GM12878 (cell line): Measurements from ENCODE around the gene CD70.

Experiments used
- ATF7 ChIP-seq: fragments of 450-650 bp; IDR thresholded peaks from 2 replicates; pipeline ENCODE4 v1.6.1; 2016; ENCODE audit warnings: low read depth, mild to moderate bottlenecking
- BHLHE40 ChIP-seq, 2 experiments: fragments of 450-650 bp in 1 of 2; IDR thresholded peaks; 2 replicates each; pipeline ENCODE4 v1.6.1; 2011 to 2017; ENCODE audit warnings: low read depth in 2 of 2, borderline replicate concordance in 1 of 2, improper control_type of control experiment in 1 of 2, low read length in 1 of 2, mild to moderate bottlenecking in 1 of 2
- ETV6 ChIP-seq, 2 experiments: fragments of 450-650 bp in 1 of 2; IDR thresholded peaks in 1 of 2; conservative IDR thresholded peaks in 1 of 2; 2 replicates each; pipeline ENCODE4 v1.6.1; 2014; ENCODE audit warnings: antibody characterized with exemption in 1 of 2, borderline replicate concordance in 1 of 2, low read depth in 1 of 2, mild to moderate bottlenecking in 1 of 2, moderate library complexity in 1 of 2
- JUNB ChIP-seq: IDR thresholded peaks from 2 replicates; pipeline ENCODE4 v1.6.1; 2016; ENCODE audit warnings: antibody characterized with exemption, mild to moderate bottlenecking
- RAD21 ChIP-seq: IDR thresholded peaks from 2 replicates; pipeline ENCODE4 v1.6.1; 2011; ENCODE audit warnings: mild to moderate bottlenecking, low read depth, low read length, moderate library complexity; ENCODE audit not compliant: insufficient read depth
- SMARCA5 ChIP-seq: fragments of 450-650 bp; IDR thresholded peaks from 2 replicates; pipeline ENCODE4 v1.6.1; 2017; ENCODE audit warnings: mild to moderate bottlenecking
- SP1 ChIP-seq: IDR thresholded peaks from one replicate; pipeline ENCODE4 v1.6.1; 2011; ENCODE audit warnings: low read depth, low read length
- TARDBP ChIP-seq: IDR thresholded peaks from 2 replicates; pipeline ENCODE4 v1.6.1; 2016; ENCODE audit warnings: borderline replicate concordance
- TF ChIP-seq, protein P1 (sequence below): fragments of 450-650 bp; IDR thresholded peaks from 2 replicates; pipeline ENCODE4 v1.6.1; 2017; ENCODE audit warnings: mild to moderate bottlenecking, moderate library complexity
- TF ChIP-seq, protein P2 (sequence below), 3 experiments: IDR thresholded peaks in 2 of 3; conservative IDR thresholded peaks in 1 of 3; 2 replicates each; pipeline ENCODE4 v1.5.1; 2011; ENCODE audit warnings: low read depth in 3 of 3, low read length in 3 of 3, mild to moderate bottlenecking in 3 of 3, control low read depth in 2 of 3, moderate library complexity in 2 of 3, inconsistent platforms in 1 of 3, mixed read lengths in 1 of 3; ENCODE audit not compliant: control insufficient read depth in 2 of 3, insufficient read depth in 1 of 3; ENCODE audit errors: extremely low read depth in 1 of 3
- TF ChIP-seq, protein P3 (sequence below): IDR thresholded peaks from 2 replicates; pipeline ENCODE4 v1.6.1; 2011; ENCODE audit warnings: low read depth, mild to moderate bottlenecking, low read length, moderate library complexity, borderline replicate concordance; ENCODE audit errors: extremely low read depth

DNA sequence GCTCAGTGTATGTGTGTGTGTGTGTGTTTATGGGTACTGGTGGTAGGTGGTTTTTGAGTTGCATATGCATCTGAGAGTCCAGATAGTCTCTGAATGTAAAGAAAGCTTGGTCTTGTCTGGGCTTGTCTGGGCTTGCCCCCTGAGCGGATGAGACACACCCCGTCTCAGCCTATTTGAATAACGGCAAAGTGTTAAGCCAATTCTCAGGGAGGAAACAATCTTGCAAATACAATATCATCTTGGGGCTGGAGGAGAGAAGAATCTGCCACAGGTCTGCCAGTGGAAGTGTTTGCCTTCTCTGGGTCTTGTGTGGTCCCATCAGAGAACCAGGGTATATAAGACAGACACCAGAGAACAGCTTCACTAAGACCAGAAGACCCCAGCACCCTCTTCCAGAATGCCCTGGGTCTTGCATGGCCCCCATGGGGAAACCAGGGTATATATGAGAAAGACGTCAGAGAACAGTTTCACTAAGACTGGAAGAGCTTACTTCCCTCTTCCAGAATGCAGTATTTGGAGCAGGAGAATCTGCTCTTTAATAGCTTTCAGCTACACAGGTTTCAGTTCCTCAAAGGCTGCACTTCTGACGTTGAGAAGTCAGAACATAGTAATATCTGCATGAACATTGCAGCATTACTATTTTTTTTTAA is 13.3 kb downstream of the CD70 start:
- TF ChIP-seq, protein P1, sequence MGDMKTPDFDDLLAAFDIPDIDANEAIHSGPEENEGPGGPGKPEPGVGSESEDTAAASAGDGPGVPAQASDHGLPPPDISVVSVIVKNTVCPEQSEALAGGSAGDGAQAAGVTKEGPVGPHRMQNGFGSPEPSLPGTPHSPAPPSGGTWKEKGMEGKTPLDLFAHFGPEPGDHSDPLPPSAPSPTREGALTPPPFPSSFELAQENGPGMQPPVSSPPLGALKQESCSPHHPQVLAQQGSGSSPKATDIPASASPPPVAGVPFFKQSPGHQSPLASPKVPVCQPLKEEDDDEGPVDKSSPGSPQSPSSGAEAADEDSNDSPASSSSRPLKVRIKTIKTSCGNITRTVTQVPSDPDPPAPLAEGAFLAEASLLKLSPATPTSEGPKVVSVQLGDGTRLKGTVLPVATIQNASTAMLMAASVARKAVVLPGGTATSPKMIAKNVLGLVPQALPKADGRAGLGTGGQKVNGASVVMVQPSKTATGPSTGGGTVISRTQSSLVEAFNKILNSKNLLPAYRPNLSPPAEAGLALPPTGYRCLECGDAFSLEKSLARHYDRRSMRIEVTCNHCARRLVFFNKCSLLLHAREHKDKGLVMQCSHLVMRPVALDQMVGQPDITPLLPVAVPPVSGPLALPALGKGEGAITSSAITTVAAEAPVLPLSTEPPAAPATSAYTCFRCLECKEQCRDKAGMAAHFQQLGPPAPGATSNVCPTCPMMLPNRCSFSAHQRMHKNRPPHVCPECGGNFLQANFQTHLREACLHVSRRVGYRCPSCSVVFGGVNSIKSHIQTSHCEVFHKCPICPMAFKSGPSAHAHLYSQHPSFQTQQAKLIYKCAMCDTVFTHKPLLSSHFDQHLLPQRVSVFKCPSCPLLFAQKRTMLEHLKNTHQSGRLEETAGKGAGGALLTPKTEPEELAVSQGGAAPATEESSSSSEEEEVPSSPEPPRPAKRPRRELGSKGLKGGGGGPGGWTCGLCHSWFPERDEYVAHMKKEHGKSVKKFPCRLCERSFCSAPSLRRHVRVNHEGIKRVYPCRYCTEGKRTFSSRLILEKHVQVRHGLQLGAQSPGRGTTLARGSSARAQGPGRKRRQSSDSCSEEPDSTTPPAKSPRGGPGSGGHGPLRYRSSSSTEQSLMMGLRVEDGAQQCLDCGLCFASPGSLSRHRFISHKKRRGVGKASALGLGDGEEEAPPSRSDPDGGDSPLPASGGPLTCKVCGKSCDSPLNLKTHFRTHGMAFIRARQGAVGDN, result peak; percentile 31
- TF ChIP-seq BHLHE40 (IDR thresholded peaks at IDR 0.05; ENCODE audit: borderline replicate concordance in 1 of 2, low read depth in 2 of 2, low read length in 1 of 2), result peak; percentile 61 to 62
- TF ChIP-seq ETV6 (conservative IDR thresholded peaks at IDR 0.05 in 1 of 2, IDR thresholded peaks at IDR 0.05 in 1 of 2; ENCODE audit: borderline replicate concordance in 1 of 2, low read depth in 1 of 2), result peak in 1 of 2 experiments; percentile 77; a peak in 2 of 4 replicates
- TF ChIP-seq, protein P2, sequence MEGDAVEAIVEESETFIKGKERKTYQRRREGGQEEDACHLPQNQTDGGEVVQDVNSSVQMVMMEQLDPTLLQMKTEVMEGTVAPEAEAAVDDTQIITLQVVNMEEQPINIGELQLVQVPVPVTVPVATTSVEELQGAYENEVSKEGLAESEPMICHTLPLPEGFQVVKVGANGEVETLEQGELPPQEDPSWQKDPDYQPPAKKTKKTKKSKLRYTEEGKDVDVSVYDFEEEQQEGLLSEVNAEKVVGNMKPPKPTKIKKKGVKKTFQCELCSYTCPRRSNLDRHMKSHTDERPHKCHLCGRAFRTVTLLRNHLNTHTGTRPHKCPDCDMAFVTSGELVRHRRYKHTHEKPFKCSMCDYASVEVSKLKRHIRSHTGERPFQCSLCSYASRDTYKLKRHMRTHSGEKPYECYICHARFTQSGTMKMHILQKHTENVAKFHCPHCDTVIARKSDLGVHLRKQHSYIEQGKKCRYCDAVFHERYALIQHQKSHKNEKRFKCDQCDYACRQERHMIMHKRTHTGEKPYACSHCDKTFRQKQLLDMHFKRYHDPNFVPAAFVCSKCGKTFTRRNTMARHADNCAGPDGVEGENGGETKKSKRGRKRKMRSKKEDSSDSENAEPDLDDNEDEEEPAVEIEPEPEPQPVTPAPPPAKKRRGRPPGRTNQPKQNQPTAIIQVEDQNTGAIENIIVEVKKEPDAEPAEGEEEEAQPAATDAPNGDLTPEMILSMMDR (IDR thresholded peaks at IDR 0.05 in 2 of 3, conservative IDR thresholded peaks at IDR 0.05 in 1 of 3; ENCODE audit: control insufficient read depth in 2 of 3, extremely low read depth in 1 of 3, insufficient read depth in 1 of 3, low read depth in 3 of 3, low read length in 3 of 3), result no peak
- peak; percentile 59 for TF ChIP-seq SP1
- TF ChIP-seq, protein P3, sequence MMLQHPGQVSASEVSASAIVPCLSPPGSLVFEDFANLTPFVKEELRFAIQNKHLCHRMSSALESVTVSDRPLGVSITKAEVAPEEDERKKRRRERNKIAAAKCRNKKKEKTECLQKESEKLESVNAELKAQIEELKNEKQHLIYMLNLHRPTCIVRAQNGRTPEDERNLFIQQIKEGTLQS, result no peak
- TF ChIP-seq JUNB, result peak; percentile 54
- TF ChIP-seq TARDBP, result no peak
- peak; percentile 91 for TF ChIP-seq ATF7
- no peak for TF ChIP-seq RAD21
- TF ChIP-seq SMARCA5, result peak; percentile 86
